ENCODE measurements around the gene PHKG2.

PHKG2 gene

GRCh38 chr16:30760001-30760559, 11.9 kb downstream of the PHKG2 start:
- TF ChIP-seq, protein P1, sequence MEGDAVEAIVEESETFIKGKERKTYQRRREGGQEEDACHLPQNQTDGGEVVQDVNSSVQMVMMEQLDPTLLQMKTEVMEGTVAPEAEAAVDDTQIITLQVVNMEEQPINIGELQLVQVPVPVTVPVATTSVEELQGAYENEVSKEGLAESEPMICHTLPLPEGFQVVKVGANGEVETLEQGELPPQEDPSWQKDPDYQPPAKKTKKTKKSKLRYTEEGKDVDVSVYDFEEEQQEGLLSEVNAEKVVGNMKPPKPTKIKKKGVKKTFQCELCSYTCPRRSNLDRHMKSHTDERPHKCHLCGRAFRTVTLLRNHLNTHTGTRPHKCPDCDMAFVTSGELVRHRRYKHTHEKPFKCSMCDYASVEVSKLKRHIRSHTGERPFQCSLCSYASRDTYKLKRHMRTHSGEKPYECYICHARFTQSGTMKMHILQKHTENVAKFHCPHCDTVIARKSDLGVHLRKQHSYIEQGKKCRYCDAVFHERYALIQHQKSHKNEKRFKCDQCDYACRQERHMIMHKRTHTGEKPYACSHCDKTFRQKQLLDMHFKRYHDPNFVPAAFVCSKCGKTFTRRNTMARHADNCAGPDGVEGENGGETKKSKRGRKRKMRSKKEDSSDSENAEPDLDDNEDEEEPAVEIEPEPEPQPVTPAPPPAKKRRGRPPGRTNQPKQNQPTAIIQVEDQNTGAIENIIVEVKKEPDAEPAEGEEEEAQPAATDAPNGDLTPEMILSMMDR (IDR thresholded peaks at IDR 0.05; ENCODE audit: extremely low read depth, missing control alignments), result no peak
- no peak for DNase-seq (ENCODE audit: low spot score)

DNA sequence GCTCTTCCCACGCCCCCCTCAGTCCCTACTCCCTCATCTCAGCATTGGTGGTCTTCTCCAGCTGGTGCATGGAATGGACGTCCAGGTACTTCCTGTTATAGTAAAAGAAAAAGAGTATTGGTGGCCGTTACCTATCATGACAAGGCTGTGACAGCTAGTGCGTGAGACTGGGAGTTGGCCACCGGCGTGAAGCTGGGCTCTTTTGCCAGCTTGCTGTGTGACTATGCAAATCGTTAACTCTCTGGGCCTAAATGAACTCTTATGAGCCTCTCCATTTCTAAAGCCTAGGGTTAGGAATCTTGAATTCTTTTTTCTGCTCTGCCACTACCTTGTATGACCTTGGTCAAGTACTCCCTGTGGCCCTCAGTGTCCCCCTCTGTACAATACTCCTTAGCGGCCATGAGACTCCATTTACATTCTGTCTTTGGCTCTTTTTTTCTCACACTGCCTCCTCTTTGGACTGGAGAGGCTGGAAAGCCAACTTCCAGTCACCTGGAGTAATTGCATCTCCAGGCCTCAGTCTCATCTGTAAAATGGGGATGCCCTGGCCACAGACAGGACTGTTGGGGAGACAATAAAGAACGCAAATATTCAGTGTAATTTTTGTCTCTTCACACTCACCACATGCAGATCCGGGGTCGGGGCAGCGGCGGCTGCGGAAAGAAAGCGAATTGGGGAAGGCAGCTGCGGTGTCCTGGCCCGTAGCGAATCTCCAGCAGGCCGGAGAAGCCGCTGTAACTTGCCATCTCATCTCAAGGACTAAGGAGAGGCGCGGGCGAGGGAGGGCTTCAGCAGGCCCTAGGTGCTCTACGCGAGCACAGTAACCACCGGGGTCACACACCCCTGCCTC, 12.6 kb downstream of the PHKG2 start:
- TF ChIP-seq, protein P1 (IDR thresholded peaks at IDR 0.05; ENCODE audit: extremely low read depth, missing control alignments), result no peak
- DNase-seq (ENCODE audit: low spot score), result no peak

DNA sequence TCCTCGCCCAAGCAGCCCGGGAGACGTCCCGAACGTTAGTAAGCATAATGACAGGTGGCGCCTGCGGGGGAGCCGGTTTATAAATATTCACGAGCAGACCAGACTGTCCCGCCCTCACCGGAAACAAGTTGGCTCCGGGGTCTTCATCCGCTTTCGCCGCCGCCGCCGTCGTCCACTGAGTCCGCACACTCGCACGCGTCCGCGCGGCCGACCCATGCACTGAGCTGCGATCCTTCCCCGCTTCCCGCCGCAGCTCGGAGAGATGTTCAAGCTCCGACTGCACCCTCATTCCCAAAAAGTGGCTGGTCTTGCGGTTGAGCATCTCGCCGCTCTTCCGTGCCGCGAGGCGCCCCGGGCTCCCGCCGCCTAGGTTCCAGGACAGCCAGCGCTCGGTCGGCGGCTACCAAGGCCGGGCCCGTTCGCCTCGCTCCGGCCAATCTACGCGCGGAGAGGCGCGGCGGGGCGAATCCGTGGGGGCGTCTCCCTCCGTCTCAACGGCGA, 13.3 kb downstream of the PHKG2 start:
- TF ChIP-seq, protein P1 (IDR thresholded peaks at IDR 0.05; ENCODE audit: extremely low read depth, missing control alignments), result no peak
- peak; percentile 68 for DNase-seq (ENCODE audit: low spot score)

DNA sequence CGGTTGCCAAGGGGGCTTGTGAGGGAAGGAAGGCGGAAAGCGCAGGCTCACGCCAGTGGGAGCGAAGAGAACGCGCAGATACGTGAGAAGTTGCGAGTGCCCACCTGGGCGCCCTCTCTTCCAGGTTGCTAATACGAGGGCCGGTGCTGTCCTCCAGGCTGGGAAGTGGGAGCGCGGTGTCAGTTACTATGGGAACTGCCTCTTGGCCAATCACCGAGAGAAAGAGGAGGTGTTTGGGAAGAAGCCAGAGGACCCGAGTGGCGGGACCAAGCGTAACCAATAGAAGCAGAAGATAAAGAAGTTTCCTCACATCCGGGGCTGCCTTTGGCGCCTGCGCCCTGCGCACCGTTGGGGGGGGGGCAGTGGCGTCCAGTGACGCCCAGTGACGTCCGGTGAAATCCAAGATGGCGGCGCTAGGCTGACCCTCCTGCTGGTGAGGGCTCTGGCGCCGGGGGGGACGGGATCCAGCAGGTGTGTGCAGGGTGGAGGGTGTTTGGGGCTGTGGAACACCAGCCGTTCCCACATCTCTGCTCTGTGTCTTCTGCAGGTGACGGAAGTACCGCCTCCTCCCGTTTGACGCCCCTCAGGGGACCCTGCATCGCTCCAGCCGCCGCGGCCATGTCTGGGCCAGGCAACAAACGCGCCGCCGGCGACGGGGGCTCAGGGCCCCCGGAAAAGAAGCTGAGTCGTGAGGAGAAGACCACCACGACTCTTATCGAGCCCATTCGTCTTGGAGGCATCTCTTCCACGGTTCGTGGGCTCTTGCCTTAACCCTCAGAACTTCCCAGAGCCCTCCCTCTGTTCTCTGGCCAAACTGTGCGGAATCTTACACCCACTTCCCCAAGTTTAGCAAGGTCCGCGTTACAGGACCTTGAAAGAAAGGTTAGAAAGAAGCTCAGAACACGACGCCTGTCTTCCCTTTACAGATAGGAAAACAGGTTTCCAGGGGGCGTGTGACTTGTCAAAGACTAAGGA, 14.0 kb downstream of the PHKG2 start, which contains the start of the genes CFAP119 and RNF40:
CFAP119 (minus strand) TSS at position 135 of the 975 bp plus-strand sequence. CDS start 314 bp downstream, outside the sequence.
RNF40 (plus strand) TSS at position 395 of the 975 bp plus-strand sequence; CDS start at position 619, 224 bp downstream.
- TF ChIP-seq, protein P1 (IDR thresholded peaks at IDR 0.05; ENCODE audit: extremely low read depth, missing control alignments), result no peak
- DNase-seq (ENCODE audit: low spot score), result peak; percentile 99

GRCh38 chr16:30762991-30763725, 14.9 kb downstream of the PHKG2 start:
- TF ChIP-seq, protein P1 (IDR thresholded peaks at IDR 0.05; ENCODE audit: extremely low read depth, missing control alignments), result no peak
- DNase-seq (ENCODE audit: low spot score), result no peak

DNA sequence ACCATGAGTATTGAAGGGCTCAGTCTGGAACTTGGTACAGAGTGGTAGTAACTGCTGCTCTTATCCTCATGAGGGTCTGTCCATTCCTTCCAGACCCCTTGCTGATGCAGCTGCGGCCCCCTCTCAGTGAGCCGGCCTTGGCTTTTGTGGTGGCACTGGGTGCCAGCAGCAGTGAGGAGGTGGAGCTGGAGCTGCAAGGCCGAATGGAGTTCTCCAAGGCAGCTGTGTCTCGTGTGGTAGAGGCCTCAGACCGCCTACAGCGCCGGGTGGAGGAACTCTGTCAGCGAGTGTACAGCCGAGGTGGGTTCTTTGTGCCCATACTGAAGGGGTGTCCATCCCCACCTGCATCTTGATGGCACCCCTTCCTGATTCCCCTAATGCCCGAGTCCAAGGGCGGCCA, 15.9 kb downstream of the PHKG2 start:
- TF ChIP-seq, protein P1 (IDR thresholded peaks at IDR 0.05; ENCODE audit: extremely low read depth, missing control alignments), result no peak
- DNase-seq (ENCODE audit: low spot score), result no peak

Data from GM20000 (cell line).